Trophoblast cell (in vitro differentiated cells and primary cell): ENCODE measurements around the gene KTN1.
A peak's percentile ranks its signal among the peaks of the same experiment; 100 is the strongest.

ENCODE experiments used
- DNase-seq, 2 donors: peaks; one replicate each; pipeline ENCODE4 v3.0.0-alpha.2; 2016
- H2AFZ ChIP-seq: 2 replicates; pipeline ENCODE4 v1.6.1; 2013; ENCODE audit warnings: low read length, moderate library complexity, mild to moderate bottlenecking; ENCODE audit not compliant: insufficient read depth, poor library complexity
- H2AK5ac ChIP-seq: 2 replicates; pipeline ENCODE4 v1.6.1; 2013; ENCODE audit warnings: mild to moderate bottlenecking, low read length
- H2BK120ac ChIP-seq: 2 replicates; pipeline ENCODE4 v1.6.1; 2013; ENCODE audit warnings: low read length, mild to moderate bottlenecking, moderate library complexity; ENCODE audit not compliant: insufficient read depth, poor library complexity
- H2BK12ac ChIP-seq: 2 replicates; pipeline ENCODE4 v1.6.1; 2013; ENCODE audit warnings: mild to moderate bottlenecking, low read length, moderate library complexity
- H2BK5ac ChIP-seq: 2 replicates; pipeline ENCODE4 v1.6.1; 2013; ENCODE audit warnings: low read length, low read depth, moderate library complexity, mild to moderate bottlenecking; ENCODE audit not compliant: poor library complexity
- H3K14ac ChIP-seq: 2 replicates; pipeline ENCODE4 v1.6.1; 2013; ENCODE audit warnings: mild to moderate bottlenecking, low read length
- H3K18ac ChIP-seq: 2 replicates; pipeline ENCODE4 v1.6.1; 2013; ENCODE audit warnings: mild to moderate bottlenecking, low read length
- H3K23ac ChIP-seq: 2 replicates; pipeline ENCODE4 v1.6.1; 2013; ENCODE audit warnings: low read length
- H3K27ac ChIP-seq: 2 replicates; pipeline ENCODE4 v1.5.1; 2013; ENCODE audit warnings: low read depth, mild to moderate bottlenecking, inconsistent platforms, low read length, moderate library complexity
- H3K27me3 ChIP-seq: 2 replicates; pipeline ENCODE4 v1.6.1; 2013; ENCODE audit warnings: inconsistent platforms, mild to moderate bottlenecking, low read length, moderate library complexity; ENCODE audit not compliant: insufficient read depth
- H3K36me3 ChIP-seq, 2 experiments: 1 replicate in 1 of 2; 2 replicates in 1 of 2; pipeline ENCODE4 v1.6.1; 2013; ENCODE audit warnings: low read length in 2 of 2, mild to moderate bottlenecking in 2 of 2, moderate library complexity in 1 of 2; ENCODE audit not compliant: insufficient read depth in 2 of 2, control insufficient read depth in 1 of 2
- H3K4ac ChIP-seq: 2 replicates; pipeline ENCODE4 v1.6.1; 2013; ENCODE audit warnings: low read depth, mild to moderate bottlenecking, low read length, moderate library complexity
- H3K4me1 ChIP-seq, 2 experiments: 1 replicate in 1 of 2; 2 replicates in 1 of 2; pipeline ENCODE4 v1.6.1; 2013; ENCODE audit warnings: low read length in 2 of 2, mild to moderate bottlenecking in 2 of 2, moderate library complexity in 1 of 2; ENCODE audit not compliant: insufficient read depth in 2 of 2, control insufficient read depth in 1 of 2
- H3K4me2 ChIP-seq: 2 replicates; pipeline ENCODE4 v1.6.1; 2013; ENCODE audit warnings: inconsistent platforms, mild to moderate bottlenecking, low read length, moderate library complexity
- H3K4me3 ChIP-seq: 2 replicates; pipeline ENCODE4 v1.5.1; 2013; ENCODE audit warnings: mild to moderate bottlenecking, low read depth, low read length, inconsistent platforms
- H3K79me1 ChIP-seq: one replicate; pipeline ENCODE4 v1.6.1; 2013; ENCODE audit warnings: low read length
- H3K79me2 ChIP-seq: 2 replicates; pipeline ENCODE4 v1.6.1; 2013; ENCODE audit warnings: low read length, mild to moderate bottlenecking; ENCODE audit not compliant: control insufficient read depth, insufficient read depth, poor library complexity
- H3K9ac ChIP-seq: 2 replicates; pipeline ENCODE4 v1.6.1; 2013; ENCODE audit warnings: mild to moderate bottlenecking, low read length
- H3K9me3 ChIP-seq: 2 replicates; pipeline ENCODE4 v1.6.1; 2013; ENCODE audit warnings: low read depth, mild to moderate bottlenecking, control low read depth, inconsistent platforms, low read length; ENCODE audit not compliant: insufficient read depth
- H4K12ac ChIP-seq: 2 replicates; pipeline ENCODE4 v1.6.1; 2013; ENCODE audit warnings: low read depth, mild to moderate bottlenecking, low read length, moderate library complexity
- H4K8ac ChIP-seq: 2 replicates; pipeline ENCODE4 v1.6.1; 2013; ENCODE audit warnings: low read depth, mild to moderate bottlenecking, low read length, moderate library complexity
- H4K91ac ChIP-seq: one replicate; pipeline ENCODE4 v1.6.1; 2013; ENCODE audit warnings: low read depth, mild to moderate bottlenecking, low read length, moderate library complexity
- WGBS: extraction: QIAGEN DNeasy Blood & Tissue Kit; methylation state at CpG from one replicate; pipeline ENCODE4 v1.1.7; 2013; ENCODE audit warnings: missing lambda C conversion rate; ENCODE audit not compliant: insufficient read length, insufficient coverage; ENCODE audit errors: extremely low coverage; 5-methylcytosine and 5-hydroxymethylcytosine counted together

The KTN1 gene

GRCh38 chr14:55610713-55611370, 30.8 kb downstream of the KTN1 start:
- Histone ChIP-seq H2AK5ac (no peak overlapping the region), H3K23ac (no peak overlapping the region), H3K9ac (no peak overlapping the region), H3K14ac (no peak overlapping the region), H3K4me3 (no peak overlapping the region), H3K18ac (no peak overlapping the region), H3K4me2 (no peak overlapping the region), H3K79me2 (peaks cover 6% of the 10 kb centered on the region), H3K36me3 (peaks cover 2 to 10% of the 10 kb centered on the region in 2 experiments), H4K91ac (peak overlapping the region; percentile 18), H3K27me3 (no peaks in the 10 kb centered on the region), H4K8ac (no peak overlapping the region), H2BK12ac (no peak overlapping the region), H2BK5ac (no peak overlapping the region), H3K4me1 (peaks cover 11 to 18% of the 10 kb centered on the region in 2 experiments), H4K12ac (no peak overlapping the region), H3K27ac (no peak overlapping the region), H2BK120ac (no peak overlapping the region), H3K4ac (peak overlapping the region; percentile 78), H3K9me3 (no peaks in the 10 kb centered on the region), H3K79me1 (peaks cover 6% of the 10 kb centered on the region), H2AFZ (no peak overlapping the region)
- DNase-seq, result no peak
- no CpG with 5 or more reads among the region's 12 CpGs for WGBS

GRCh38 chr14:55611859-55612258, 31.9 kb downstream of the KTN1 start:
- no peak overlapping the region for H4K91ac ChIP-seq
- peaks cover 6% of the 10 kb centered on the region for H3K79me2 ChIP-seq
- no peak overlapping the region for H2BK12ac ChIP-seq
- H2AK5ac ChIP-seq, result no peak overlapping the region
- H3K9ac ChIP-seq, result no peak overlapping the region
- DNase-seq, result no peak
- H3K27me3 ChIP-seq, result no peaks in the 10 kb centered on the region
- H3K4ac ChIP-seq, result no peak overlapping the region
- no peak overlapping the region for H3K14ac ChIP-seq
- no peak overlapping the region for H3K27ac ChIP-seq
- H3K18ac ChIP-seq, result no peak overlapping the region
- no peak overlapping the region for H2BK5ac ChIP-seq
- no peak overlapping the region for H3K4me2 ChIP-seq
- no peak overlapping the region for H2BK120ac ChIP-seq
- H3K4me1 ChIP-seq, result peaks cover 11 to 18% of the 10 kb centered on the region in 2 experiments
- H4K12ac ChIP-seq, result no peak overlapping the region
- H3K23ac ChIP-seq, result no peak overlapping the region
- H3K4me3 ChIP-seq, result no peak overlapping the region
- H3K36me3 ChIP-seq, result peaks cover 2 to 10% of the 10 kb centered on the region in 2 experiments
- H4K8ac ChIP-seq, result no peak overlapping the region
- no peak overlapping the region for H2AFZ ChIP-seq
- no peaks in the 10 kb centered on the region for H3K9me3 ChIP-seq
- peaks cover 6% of the 10 kb centered on the region for H3K79me1 ChIP-seq

- no peak overlapping the region for H4K91ac ChIP-seq
- H2AFZ ChIP-seq, result no peak overlapping the region
- no peak overlapping the region for H3K23ac ChIP-seq
- no peak overlapping the region for H3K9ac ChIP-seq
- no peak overlapping the region for H4K8ac ChIP-seq
- H3K9me3 ChIP-seq, result no peaks in the 10 kb centered on the region
- DNase-seq, result no peak
- H3K79me2 ChIP-seq, result peaks cover 3% of the 10 kb centered on the region
- H2AK5ac ChIP-seq, result no peak overlapping the region
- no peak overlapping the region for H2BK12ac ChIP-seq
- H3K79me1 ChIP-seq, result peaks cover 2% of the 10 kb centered on the region
- H3K36me3 ChIP-seq, result peaks cover 2 to 10% of the 10 kb centered on the region in 2 experiments
- no peak overlapping the region for H3K4me2 ChIP-seq
- no peak overlapping the region for H4K12ac ChIP-seq
- no peak overlapping the region for H3K14ac ChIP-seq
- peaks cover 8% of the 10 kb centered on the region in 2 experiments for H3K4me1 ChIP-seq
- H2BK120ac ChIP-seq, result no peak overlapping the region
- no peak overlapping the region for H2BK5ac ChIP-seq
- no peak overlapping the region for H3K4me3 ChIP-seq
- no peak overlapping the region for H3K4ac ChIP-seq
- H3K27ac ChIP-seq, result no peak overlapping the region
- no peaks in the 10 kb centered on the region for H3K27me3 ChIP-seq
- H3K18ac ChIP-seq, result no peak overlapping the region
- no CpG with 5 or more reads among the region's 2 CpGs for WGBS
Observed at GRCh38 chr14:55614304-55614703, 34.3 kb downstream of the KTN1 start.

DNA sequence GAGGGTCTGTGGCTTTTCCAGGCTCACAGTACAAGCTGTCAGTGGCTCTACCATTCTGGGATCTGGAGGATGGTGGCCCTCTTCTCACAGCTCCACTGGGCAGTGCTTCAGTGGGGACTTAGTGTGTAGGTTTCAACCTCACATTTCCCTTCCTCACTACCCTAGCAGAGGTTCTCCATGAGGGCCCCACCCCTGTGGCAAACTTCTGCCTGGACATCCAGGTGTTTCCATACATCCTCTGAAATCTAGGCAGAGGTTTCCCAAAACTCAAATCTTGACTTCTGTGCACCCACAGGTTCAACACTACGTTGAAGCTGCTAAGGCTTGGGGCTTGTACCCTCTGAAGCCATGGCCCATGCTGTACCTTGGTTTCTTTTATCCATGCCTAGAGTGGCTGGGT, 40.3 kb downstream of the KTN1 start:
- no peak overlapping the region for H2BK120ac ChIP-seq
- DNase-seq, result no peak
- H3K79me2 ChIP-seq, result no peaks in the 10 kb centered on the region
- H3K4me3 ChIP-seq, result no peak overlapping the region
- no peak overlapping the region for H2BK5ac ChIP-seq
- peaks cover 6% of the 10 kb centered on the region for H3K9me3 ChIP-seq
- no peaks in the 10 kb centered on the region for H3K4me1 ChIP-seq
- no CpG with 5 or more reads among the region's 1 CpG for WGBS
- H3K27me3 ChIP-seq, result no peaks in the 10 kb centered on the region
- no peak overlapping the region for H2BK12ac ChIP-seq
- H3K79me1 ChIP-seq, result no peaks in the 10 kb centered on the region
- no peak overlapping the region for H4K91ac ChIP-seq
- H4K8ac ChIP-seq, result no peak overlapping the region
- H2AK5ac ChIP-seq, result no peak overlapping the region
- H3K23ac ChIP-seq, result no peak overlapping the region
- H3K4me2 ChIP-seq, result no peak overlapping the region
- no peak overlapping the region for H3K14ac ChIP-seq
- no peak overlapping the region for H4K12ac ChIP-seq
- no peak overlapping the region for H2AFZ ChIP-seq
- H3K18ac ChIP-seq, result no peak overlapping the region
- H3K4ac ChIP-seq, result no peak overlapping the region
- H3K27ac ChIP-seq, result no peak overlapping the region
- H3K9ac ChIP-seq, result no peak overlapping the region
- peaks cover 11 to 24% of the 10 kb centered on the region in 2 experiments for H3K36me3 ChIP-seq
